HG03558 (cell line): ENCODE measurements around the gene DLGAP1.
"Not testable (repeated sequence)": the region's sequence is repeated elsewhere in the genome, so short reads cannot be mapped to it uniquely, and the experiment has no call there.

Source experiments
- ATAC-seq: cut with Tn5 transposase; IDR thresholded peaks from one replicate; pipeline ENCODE4 v1.9.1; 2021; ENCODE audit warnings: moderate number of reproducible peaks; ENCODE audit not compliant: unreplicated experiment; ENCODE audit errors: extremely low read depth

The DLGAP1 gene

DNA sequence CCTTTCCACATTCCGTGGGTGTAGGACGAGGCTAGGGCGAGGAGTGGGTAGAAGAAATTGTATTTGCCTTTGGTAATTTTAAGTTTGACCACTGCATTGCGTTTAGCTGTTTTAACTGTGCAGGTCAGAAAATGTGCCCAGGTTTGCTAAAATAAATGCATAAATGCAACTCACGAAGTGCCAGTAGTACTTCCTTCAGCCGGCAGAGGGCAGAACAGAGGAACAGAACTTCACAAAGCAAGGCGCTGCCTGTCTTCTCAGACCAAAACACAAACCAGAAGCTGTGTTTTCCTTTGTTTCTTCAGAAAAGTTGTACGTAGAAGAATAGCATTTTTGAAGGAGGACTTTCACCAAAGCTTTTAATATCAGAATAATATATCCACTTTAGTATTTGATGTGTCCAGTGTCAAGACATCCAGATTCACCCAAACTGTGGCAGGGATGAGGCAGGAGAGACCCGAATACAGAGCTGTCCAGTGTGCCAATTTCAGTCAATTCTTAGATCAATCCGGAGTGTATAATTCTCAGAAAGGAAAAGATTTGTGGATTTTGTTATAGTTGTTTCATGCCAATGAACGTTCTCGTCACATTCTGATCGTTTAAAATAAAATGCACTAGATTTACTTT, 348.6 kb downstream of the DLGAP1 start:
- ATAC-seq = no peak

DNA sequence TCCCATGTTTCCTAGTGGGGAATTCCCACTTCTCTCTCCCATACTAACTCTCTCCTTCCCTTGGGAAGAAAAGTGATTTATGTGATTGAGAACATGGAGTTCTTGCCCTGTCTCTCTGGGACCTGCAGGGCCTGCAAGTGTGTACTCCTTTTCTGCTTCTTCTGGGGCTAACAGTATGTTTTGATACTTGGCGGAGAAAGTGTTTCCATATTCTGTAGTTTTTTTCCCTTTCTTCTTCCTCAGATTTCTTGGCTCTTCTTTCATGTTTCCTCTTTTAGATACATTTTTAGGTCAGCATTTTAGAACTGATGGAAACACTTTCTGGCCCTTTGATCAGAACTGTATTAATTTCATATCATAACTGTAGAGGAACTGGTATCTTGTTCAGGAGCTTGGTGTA, 352.2 kb downstream of the DLGAP1 start:
- no peak for ATAC-seq

DNA sequence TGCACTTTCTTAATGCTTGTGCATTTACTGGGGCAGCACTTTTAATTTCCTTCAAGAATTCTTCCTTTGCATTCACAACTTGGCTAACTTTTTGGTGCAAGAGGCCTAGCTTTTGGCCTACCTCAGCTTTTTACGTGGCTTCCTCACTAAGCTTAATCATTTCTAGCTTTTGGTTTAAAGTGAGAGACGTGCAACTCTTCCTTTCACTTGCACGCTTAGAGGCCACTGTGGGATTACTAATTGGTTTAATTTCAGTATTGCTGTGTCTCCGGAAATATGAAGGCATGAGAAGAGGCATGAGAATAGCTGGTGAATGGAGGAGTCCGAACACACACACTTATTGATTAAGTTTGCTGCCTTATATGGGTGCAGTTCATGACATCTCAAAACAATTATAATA, 354.1 kb downstream of the DLGAP1 start:
- ATAC-seq = no peak

DNA sequence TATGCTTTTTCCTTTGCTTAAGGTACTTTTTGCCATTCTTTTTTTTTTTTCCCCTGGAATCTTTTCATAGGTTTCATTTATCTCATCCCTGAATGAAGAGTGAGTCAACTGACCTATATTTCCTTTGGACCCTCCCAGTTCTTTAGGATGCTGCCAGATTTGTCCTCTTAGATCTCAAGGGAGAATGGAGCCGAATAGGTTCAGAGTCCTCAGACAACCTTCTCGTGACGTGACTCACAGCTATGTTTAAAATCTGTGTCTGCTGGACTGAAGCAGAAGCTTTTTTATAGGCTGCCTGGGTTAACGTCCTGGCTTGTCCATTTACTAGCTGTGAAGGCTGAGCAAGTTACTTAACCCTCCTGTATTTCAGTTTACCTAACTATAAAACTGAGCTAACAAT, 358.6 kb downstream of the DLGAP1 start:
- ATAC-seq = no peak

DNA sequence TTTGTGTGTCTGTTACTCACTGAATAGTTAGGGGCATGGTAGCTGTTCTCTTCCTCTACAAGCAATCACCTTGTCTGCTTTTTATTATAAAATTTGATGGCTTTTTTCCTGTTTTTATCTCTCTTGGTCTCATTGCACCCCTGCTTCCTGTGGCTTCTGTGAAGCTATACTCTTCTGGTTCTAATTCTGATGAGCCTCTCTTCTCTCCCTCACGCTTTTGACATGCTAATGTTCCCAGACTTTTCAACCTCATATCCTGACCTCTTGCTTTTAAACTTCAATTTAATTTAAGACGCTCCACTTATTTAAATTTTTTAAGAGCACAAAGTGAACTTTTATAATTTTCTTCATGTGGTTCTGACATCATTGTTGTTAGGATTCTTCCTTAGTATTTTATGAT, 361.4 kb downstream of the DLGAP1 start:
- no peak for ATAC-seq

DNA sequence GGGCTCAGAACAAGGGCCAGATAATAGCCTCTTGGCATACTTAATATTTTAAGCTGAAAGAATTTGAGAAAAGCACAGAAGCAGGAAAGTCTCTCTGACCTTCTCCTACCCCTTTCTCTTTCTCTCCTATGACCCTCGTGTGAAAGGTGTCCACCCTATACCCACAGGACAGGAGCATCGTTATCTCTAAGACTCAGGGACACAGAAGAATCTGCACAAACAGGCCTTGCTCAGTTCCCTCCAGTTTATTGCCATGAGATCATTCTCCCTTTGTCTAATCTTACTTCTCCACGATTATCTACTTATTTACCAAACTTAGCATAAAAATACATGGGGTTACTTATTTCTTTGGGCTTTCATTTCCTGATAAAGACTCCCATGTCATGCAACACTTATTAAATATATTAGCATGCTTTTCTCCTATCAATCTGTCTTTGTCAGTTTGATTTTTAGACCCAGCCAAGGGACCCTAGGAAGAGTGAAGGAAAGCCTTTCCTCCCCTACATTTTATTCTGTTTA, 370.7 kb downstream of the DLGAP1 start:
- no peak for ATAC-seq

DNA sequence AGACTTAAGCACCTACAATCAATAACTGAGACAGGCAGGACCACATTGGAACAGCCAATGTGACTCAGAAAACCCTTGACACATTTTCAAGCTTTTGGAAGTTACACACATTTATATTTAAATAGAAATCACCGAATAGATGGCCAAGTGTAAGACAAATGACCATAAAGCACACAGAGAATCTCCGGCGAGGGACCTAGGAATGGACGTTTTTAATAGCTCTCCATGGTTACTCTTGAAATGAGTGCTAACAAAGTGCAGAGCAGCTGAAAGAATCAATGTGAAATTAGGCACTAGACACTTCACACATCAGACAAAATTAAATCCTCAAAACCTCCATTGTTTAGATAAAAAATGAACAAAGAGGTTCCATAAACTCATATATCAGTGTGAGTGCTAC, 376.9 kb downstream of the DLGAP1 start:
- no peak for ATAC-seq

DNA sequence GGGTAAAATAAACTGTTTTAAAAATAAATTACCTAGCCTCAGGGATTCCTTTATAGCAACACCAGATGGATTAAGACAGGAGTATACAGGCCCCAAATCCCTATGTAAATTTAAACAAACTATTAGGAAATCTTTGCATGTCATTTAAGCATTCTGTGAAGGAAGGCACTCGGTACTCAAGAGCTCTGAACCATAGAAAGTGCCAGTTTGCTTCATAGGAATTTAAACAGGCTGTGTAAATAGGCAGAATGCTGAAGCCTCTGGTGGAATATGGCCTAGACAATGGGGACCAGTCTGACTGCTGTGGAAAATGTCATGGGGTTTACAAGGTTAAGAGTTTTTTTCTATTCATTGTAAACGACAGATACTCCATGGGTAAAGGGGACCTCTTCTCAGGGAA, 377.4 kb downstream of the DLGAP1 start:
- no peak for ATAC-seq

DNA sequence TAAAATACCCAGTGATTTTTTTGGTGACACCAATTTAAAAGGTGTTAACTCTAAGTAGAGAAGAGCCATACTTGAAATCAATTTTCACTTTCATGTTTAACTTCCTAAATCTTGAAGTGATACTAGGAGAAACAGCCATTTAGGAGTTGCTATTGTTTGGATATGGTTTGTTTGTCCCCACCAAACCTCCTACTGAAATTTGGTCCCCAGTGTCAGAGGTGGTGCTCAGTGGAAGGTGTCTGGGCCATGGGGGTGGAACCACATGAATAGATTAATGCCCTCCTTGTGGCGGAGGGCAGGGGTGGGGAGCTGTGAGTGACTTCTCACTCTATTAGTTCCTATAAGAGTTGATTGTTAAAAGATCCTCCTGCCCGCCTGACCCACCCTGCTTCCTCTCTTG, 377.9 kb downstream of the DLGAP1 start:
- no peak for ATAC-seq

DNA sequence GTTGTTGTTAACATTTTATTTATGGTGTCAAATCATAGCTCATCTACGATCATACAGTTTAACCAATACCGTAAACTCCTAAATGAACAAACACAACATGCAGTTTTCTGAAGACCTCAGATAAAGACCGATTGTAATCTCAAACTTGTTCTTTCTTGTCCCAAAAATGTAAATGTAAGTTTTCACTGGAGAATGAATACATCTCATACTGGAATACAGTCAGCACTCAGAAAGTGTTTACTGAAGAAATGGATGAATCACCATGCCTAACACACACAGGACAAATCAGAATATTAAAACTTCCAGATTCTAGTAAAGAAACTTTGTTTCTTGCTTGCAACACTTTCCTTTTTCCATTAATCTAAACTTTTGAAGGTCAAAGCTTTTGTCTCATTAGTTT, 380.5 kb downstream of the DLGAP1 start:
- ATAC-seq = no peak

DNA sequence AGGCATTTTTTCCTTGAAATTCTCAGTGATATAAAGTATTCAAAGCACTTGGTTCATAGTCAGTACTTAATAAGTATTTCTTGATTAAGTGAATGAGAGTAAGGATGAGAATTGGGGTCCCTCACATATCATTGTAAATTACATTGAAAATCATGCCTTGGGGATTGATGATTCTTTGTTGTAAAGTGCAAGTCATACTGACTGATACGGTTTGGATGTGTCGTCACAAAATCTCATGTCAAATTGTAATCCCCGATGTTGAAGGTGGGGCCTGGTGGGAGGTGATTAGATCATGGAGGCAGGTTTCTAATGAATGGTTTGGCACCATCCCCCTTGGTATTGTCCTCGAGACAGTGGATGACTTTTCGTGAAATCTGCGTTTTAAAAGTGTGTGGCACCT, 385.9 kb downstream of the DLGAP1 start:
- ATAC-seq = no peak

DNA sequence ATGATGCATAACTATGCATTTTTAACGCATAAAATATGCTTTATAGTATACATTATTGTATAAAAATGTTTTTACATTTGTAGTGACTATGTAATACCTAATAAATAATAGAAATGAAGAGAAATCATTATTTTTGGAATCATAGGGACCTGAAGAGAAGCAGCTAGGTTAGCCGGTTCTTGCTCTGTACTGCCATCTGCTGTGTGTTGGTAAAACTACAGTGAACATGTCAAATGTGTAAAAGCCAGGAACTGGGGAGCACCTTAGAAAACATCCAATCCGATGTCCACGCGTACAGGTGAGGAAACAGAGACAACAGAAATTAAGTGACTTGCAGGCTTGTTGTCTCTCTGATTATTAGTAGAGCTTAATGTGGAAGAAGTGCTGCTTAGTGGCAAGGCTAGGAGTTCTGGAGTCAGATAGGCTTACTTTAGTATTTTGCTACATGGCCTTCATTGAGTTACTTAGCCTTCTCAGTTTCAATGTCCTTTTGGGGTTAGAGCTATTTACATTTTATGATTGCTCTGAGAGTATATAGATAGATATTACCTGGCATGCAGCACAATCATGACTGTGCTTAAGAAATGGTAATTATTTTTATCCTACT, 386.5 kb downstream of the DLGAP1 start:
- no peak for ATAC-seq

DNA sequence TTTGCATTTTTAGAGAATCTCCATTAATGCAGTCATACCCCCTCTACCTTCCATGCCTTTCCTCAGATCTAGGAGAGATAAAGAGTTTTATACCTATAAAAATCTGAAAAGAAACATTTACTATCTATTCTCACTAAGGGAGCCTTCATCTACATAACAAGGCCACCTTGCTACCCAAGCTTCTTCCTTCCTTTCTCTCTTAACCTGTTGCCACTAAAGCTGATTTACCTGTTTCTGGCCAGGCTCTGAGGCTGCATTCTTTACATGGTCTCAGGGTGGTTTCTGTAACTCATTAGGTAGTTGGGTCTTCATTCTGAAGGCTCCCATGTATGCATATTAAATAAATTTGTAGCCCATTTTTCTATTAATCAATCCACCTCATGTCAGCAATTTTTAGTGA, 391.6 kb downstream of the DLGAP1 start:
- no peak for ATAC-seq

DNA sequence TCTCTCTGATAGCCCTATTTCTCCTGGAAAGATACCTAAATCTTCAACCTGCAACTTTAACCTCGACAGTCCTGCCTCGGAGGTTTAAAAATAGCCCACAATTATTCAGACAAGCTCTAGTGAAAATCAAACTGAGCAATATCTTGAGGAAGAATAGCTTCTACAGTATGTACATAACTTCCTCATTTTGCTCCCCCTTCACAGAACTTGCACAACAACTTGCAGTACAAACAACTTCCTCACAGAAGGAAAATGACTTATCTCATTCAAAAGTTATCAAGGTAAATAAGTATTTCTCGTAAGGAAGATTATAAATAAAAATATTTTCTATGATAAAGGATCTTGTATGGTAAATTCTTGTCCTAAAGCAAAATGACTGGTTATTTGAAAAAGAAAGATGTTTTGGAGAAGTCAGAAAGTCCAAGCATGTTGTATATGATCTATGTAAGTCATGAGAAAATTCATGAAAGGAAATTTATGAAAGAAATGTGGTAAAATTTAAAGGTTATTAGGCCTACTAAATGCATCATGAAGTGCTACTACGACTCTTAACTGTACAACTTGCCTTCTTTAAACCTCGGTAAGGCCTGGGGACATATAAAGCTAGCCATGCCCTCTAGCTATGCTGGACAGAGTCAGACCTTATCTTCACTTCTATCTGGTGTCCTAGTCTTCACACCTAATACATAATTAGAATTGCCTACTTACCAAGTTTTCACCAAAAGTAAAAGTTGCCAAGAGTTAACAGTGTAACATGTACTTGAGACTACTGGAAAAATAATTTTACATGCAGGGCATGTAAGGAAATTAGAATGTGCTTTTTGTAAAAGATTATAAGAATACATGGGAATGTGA, 394.5 kb downstream of the DLGAP1 start:
- ATAC-seq = no peak

DNA sequence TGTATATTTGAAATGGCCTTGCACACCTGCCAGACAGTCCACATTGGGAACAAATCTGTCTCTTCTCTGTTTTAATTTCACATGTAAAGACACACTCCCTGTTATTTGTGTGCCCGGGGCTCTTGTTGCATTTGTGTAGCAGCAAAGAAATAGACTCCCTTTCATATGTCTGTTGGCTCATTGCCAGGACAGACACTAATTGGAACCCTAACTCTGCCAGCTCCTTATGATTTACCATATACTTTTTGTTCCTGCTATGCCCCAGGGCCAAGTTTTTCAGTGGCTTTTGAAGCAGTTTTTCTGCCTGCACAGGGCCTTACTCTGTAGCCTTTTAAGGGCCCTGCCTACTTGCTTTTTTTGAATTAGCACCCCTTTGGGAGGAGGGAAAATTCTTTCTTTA, 396.9 kb downstream of the DLGAP1 start:
- ATAC-seq = no peak

DNA sequence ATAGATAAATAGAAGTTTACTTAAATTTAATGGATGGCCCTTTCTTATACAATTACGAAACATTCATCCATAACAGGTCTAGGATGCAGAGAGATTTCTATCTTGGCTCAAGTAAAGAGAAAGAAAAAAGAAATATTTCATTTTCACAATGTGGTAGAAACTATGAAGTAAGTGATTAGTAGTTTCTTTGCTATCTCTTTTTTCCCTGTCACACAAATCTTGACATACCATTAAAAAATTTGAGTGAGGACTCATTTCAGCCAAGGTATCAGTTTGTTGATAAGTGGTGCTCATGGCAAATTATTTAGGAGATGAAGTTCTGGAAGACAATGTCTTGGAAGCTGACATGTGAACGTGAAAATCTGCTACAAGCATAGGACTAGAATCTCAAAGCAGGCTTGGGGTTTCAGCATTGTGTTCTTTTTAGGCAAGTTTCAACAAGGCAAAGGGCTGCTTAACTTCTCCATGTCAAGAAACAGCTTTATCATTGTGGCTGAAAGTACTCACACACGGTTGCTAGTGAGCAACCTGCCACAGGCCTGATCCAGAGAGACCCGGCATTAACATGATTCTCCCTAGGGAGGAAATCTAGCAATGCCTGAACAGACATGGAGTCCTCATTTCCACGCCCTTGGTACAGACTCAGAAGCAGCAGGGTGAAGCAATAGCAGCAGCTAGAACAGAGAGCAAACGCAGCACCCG, 414.6 kb downstream of the DLGAP1 start:
- ATAC-seq = no peak

DNA sequence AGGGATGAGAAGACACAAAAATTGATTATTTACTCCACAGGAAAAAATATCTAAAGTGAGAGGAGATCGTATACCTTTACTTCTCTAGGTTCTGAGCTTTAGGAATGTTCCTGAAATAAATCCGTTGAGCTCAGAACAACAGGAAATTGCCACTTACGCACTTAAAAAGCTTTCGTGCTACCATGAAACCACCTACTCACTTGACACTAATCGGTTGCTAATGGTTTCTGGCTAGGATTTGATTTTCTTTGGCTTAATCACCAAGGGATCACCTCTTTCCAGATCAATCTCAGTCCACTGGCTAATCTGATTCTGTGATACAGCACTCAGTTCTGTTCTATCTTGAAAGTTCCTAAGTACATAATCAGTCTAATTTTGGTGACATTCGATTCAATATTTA, 419.6 kb downstream of the DLGAP1 start:
- no peak for ATAC-seq

DNA sequence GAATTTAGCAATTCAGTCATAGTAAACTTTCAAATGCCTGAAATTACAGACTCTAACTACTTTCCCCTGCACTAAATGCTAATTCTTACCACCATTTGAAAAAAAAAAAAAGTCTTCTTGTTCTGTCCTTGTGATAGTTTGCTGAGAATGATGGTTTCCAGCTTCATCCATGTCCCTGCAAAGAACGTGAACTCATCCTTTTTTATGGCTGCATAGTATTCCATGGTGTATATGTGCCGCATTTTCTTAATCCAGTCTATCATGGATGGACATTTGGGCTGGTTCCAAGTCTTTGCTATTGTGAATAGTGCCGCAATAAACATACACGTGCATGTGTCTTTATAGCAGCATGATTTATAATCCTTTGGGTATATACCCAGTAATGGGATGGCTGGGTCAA, 420.3 kb downstream of the DLGAP1 start:
- ATAC-seq = not testable (repeated sequence)

DNA sequence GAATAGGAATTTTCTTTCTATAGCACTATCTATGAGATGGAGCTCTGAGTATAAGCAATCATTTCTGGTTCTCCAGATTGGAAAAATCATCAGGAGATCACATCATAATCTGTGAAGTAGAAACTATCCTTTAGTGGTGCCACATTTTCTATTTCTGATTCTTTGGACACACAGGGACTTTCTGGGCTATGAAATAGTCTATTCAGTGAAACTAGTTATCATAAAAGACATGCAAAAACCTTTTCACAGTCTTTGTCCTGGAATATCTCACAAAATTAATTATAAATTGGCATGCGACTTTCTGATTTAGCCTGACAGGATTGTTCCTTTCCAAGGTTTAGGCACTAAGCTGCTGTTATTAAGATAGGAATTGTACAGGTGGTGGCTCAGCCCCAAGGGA, 428.6 kb downstream of the DLGAP1 start:
- no peak for ATAC-seq

DNA sequence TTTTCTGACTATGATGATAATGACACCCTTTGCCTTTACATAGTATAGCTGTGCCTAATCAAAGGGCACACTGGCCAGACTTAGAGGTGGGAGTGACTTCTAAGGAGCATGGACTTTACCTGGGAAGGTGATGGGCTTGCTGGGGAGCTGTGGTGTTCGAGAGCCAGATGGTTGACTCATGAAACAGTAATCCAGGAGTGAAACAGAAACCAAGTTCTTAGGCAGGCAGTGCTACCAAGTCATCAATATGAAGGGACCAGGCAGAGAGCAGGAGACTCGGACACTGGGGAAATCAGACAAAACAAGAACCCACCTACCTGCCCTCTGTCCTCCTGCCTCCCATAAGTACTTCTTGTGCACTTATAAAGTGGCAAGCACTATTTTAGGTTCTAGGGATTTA, 430.4 kb downstream of the DLGAP1 start:
- ATAC-seq = no peak

DNA sequence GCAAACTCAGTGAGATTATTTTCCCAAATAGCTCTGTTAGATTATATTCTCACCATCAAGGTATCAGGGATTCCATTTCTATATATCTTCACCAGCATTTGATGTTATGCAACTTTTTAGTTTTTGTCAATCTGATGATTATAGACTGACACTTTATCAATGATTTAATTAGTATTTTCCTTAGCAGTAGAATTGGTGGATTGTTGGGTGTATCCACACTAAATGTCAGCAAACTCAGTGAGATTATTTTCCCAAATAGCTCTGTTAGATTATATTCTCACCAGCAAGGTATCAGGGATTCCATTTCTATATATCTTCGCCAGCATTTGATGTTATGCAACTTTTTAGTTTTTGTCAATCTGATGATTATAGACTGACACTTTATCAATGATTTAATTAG, 432.4 kb downstream of the DLGAP1 start:
- not testable (repeated sequence) for ATAC-seq
